SK-N-MC (cell line): ENCODE results near the gene GTF2IRD1.
"Not testable (repeated sequence)": the region's sequence is repeated elsewhere in the genome, so short reads cannot be mapped to it uniquely, and the experiment has no call there.

Source experiments
- EZH2 ChIP-seq: fragments of 200-600 bp; sonication (generic); IDR thresholded peaks from one replicate; pipeline ENCODE4 v1.6.1; 2017; ENCODE audit warnings: antibody characterized with exemption
- POLR2AphosphoS5 ChIP-seq: IDR thresholded peaks from 2 replicates; pipeline ENCODE4 v1.6.1; 2012; ENCODE audit warnings: mild to moderate bottlenecking, low read depth, low read length, borderline replicate concordance

DNA sequence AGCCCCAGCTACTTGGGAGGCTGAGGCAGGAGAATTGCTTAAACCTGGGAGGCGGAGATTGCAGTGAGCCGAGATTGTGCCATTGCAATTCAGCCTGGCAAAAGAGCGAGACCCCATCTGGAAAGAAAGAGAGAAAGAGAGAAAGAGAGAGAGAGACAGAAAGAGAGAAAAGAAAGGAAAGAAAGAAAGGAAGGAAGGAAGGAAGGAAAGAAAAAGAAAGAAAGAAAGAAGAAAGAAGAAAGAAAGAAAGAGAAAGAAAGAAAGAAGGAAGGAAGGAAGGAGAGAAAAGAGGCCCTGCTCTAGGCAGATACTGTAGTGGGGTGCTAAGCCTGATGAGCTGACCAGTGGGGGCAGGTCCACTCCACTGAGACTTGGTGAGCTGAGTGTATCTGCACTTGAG lies 13.6 kb upstream of the GTF2IRD1 start:
- TF ChIP-seq POLR2AphosphoS5, EZH2: not testable (repeated sequence)
